ENCODE data around the gene MRPS33.

MRPS33 gene

GRCh38 chr7:140982508-140982907, 32.2 kb downstream of the MRPS33 start:
- Histone ChIP-seq H3K4me1 (ENCODE audit: insufficient read depth, low read length, severe bottlenecking) (no peaks in the 10 kb centered on the region), H3K4me3 (ENCODE audit: low read depth, low read length, poor library complexity, severe bottlenecking) (no peak overlapping the region), H3K27ac (ENCODE audit: low read depth, low read length, poor library complexity, severe bottlenecking) (no peak overlapping the region), H3K79me2 (ENCODE audit: insufficient read depth, low read length) (no peaks in the 10 kb centered on the region), H3K9ac (ENCODE audit: low read length) (no peak overlapping the region), H3K27me3 (ENCODE audit: insufficient read depth, low read length) (no peaks in the 10 kb centered on the region), H3K9me3 (ENCODE audit: low read length) (no peaks in the 10 kb centered on the region), H2AFZ (ENCODE audit: low read length) (no peak overlapping the region), H3K4me2 (ENCODE audit: low read length) (no peak overlapping the region), H4K20me1 (ENCODE audit: insufficient read depth, low read length) (no peaks in the 10 kb centered on the region), H3K9me2 (ENCODE audit: low read depth, low read length) (no peaks in the 10 kb centered on the region), H3K36me3 (ENCODE audit: insufficient read depth, low read length) (no peaks in the 10 kb centered on the region), H3F3A (ENCODE audit: insufficient read depth, low read length) (no peaks in the 10 kb centered on the region)
- TF ChIP-seq CTCF (IDR thresholded peaks at IDR 0.05; ENCODE audit: low read length) (no peak), EZH2 (IDR thresholded peaks at IDR 0.05; ENCODE audit: borderline replicate concordance, low read length) (no peak)

- Histone ChIP-seq H3K9ac (ENCODE audit: low read length) (no peak overlapping the region), H4K20me1 (ENCODE audit: insufficient read depth, low read length) (no peaks in the 10 kb centered on the region), H3K4me1 (ENCODE audit: insufficient read depth, low read length, severe bottlenecking) (no peaks in the 10 kb centered on the region), H3K9me3 (ENCODE audit: low read length) (no peaks in the 10 kb centered on the region), H3K4me3 (ENCODE audit: low read depth, low read length, poor library complexity, severe bottlenecking) (no peak overlapping the region), H3K79me2 (ENCODE audit: insufficient read depth, low read length) (no peaks in the 10 kb centered on the region), H3K9me2 (ENCODE audit: low read depth, low read length) (no peaks in the 10 kb centered on the region), H2AFZ (ENCODE audit: low read length) (no peak overlapping the region), H3K4me2 (ENCODE audit: low read length) (no peak overlapping the region), H3K27me3 (ENCODE audit: insufficient read depth, low read length) (no peaks in the 10 kb centered on the region), H3F3A (ENCODE audit: insufficient read depth, low read length) (no peaks in the 10 kb centered on the region), H3K36me3 (ENCODE audit: insufficient read depth, low read length) (no peaks in the 10 kb centered on the region), H3K27ac (ENCODE audit: low read depth, low read length, poor library complexity, severe bottlenecking) (no peak overlapping the region)
- TF ChIP-seq EZH2 (IDR thresholded peaks at IDR 0.05; ENCODE audit: borderline replicate concordance, low read length), result no peak
- no peak for TF ChIP-seq CTCF (IDR thresholded peaks at IDR 0.05; ENCODE audit: low read length)
Observed at GRCh38 chr7:140981951-140982350, 32.8 kb downstream of the MRPS33 start.

GRCh38 chr7:140977741-140978140, 37.0 kb downstream of the MRPS33 start:
- Histone ChIP-seq H3K4me3 (ENCODE audit: low read depth, low read length, poor library complexity, severe bottlenecking) (no peak overlapping the region), H3K4me2 (ENCODE audit: low read length) (no peak overlapping the region), H3F3A (ENCODE audit: insufficient read depth, low read length) (no peaks in the 10 kb centered on the region), H3K79me2 (ENCODE audit: insufficient read depth, low read length) (no peaks in the 10 kb centered on the region), H3K36me3 (ENCODE audit: insufficient read depth, low read length) (no peaks in the 10 kb centered on the region), H2AFZ (ENCODE audit: low read length) (no peak overlapping the region), H4K20me1 (ENCODE audit: insufficient read depth, low read length) (no peaks in the 10 kb centered on the region), H3K9ac (ENCODE audit: low read length) (no peak overlapping the region), H3K9me2 (ENCODE audit: low read depth, low read length) (no peaks in the 10 kb centered on the region), H3K27me3 (ENCODE audit: insufficient read depth, low read length) (no peaks in the 10 kb centered on the region), H3K27ac (ENCODE audit: low read depth, low read length, poor library complexity, severe bottlenecking) (no peak overlapping the region), H3K9me3 (ENCODE audit: low read length) (no peaks in the 10 kb centered on the region), H3K4me1 (ENCODE audit: insufficient read depth, low read length, severe bottlenecking) (no peaks in the 10 kb centered on the region)
- no peak for TF ChIP-seq EZH2 (IDR thresholded peaks at IDR 0.05; ENCODE audit: borderline replicate concordance, low read length)
- TF ChIP-seq CTCF (IDR thresholded peaks at IDR 0.05; ENCODE audit: low read length), result no peak
